ENCODE measurements around the gene TMEM59.
"Not testable (repeated sequence)": the region's sequence is repeated elsewhere in the genome, so short reads cannot be mapped to it uniquely, and the experiment has no call there.

Gene TMEM59

GRCh38 chr1:54011316-54012007 lies 41.5 kb downstream of the TMEM59 start:
- DNase-seq = no peak

GRCh38 chr1:54010415-54011117 lies 42.4 kb downstream of the TMEM59 start:
- no peak for DNase-seq

GRCh38 chr1:54009406-54009805 lies 43.6 kb downstream of the TMEM59 start:
- no peak for DNase-seq

GRCh38 chr1:54008876-54009275 lies 44.1 kb downstream of the TMEM59 start:
- DNase-seq = no peak

GRCh38 chr1:54007613-54008012 lies 45.4 kb downstream of the TMEM59 start:
- DNase-seq = no peak

- no peak for DNase-seq
Measured at GRCh38 chr1:54006508-54006907, 46.5 kb downstream of the TMEM59 start.

- no peak for DNase-seq
Measured at GRCh38 chr1:54004481-54005049, 48.4 kb downstream of the TMEM59 start.

- not testable (repeated sequence) for DNase-seq
Measured at GRCh38 chr1:54003750-54004480, 49.1 kb downstream of the TMEM59 start.

GRCh38 chr1:54003249-54003646 lies 49.8 kb downstream of the TMEM59 start:
- no peak for DNase-seq

- DNase-seq = no peak
Measured at GRCh38 chr1:54002544-54003248, 50.3 kb downstream of the TMEM59 start.

- no peak for DNase-seq
Measured at GRCh38 chr1:54001591-54001990, 51.4 kb downstream of the TMEM59 start.

- no peak for DNase-seq
Measured at GRCh38 chr1:53999920-54000319, 53.1 kb downstream of the TMEM59 start.

- no peak for DNase-seq
Measured at GRCh38 chr1:53998223-53998622, 54.8 kb downstream of the TMEM59 start.

GRCh38 chr1:53995683-53996082 lies 57.3 kb downstream of the TMEM59 start:
- DNase-seq = no peak

- DNase-seq = not testable (repeated sequence)
Measured at GRCh38 chr1:53994516-53994915, 58.5 kb downstream of the TMEM59 start.

- DNase-seq = no peak
Measured at GRCh38 chr1:53992085-53992874, 60.7 kb downstream of the TMEM59 start.

GRCh38 chr1:53987880-53988279 lies 65.1 kb downstream of the TMEM59 start:
- peak; percentile 24 for DNase-seq

- DNase-seq = no peak
Measured at GRCh38 chr1:53986458-53986857, 66.5 kb downstream of the TMEM59 start.

GRCh38 chr1:53984726-53985125 lies 68.3 kb downstream of the TMEM59 start:
- no peak for DNase-seq

- no peak for DNase-seq
Measured at GRCh38 chr1:53982763-53983104, 70.3 kb downstream of the TMEM59 start.

GRCh38 chr1:53982034-53982762 lies 70.8 kb downstream of the TMEM59 start:
- DNase-seq = peak; percentile 59

Data from fibroblast of skin of abdomen (primary cell).